ENCODE results near the gene GRAP.

DNA sequence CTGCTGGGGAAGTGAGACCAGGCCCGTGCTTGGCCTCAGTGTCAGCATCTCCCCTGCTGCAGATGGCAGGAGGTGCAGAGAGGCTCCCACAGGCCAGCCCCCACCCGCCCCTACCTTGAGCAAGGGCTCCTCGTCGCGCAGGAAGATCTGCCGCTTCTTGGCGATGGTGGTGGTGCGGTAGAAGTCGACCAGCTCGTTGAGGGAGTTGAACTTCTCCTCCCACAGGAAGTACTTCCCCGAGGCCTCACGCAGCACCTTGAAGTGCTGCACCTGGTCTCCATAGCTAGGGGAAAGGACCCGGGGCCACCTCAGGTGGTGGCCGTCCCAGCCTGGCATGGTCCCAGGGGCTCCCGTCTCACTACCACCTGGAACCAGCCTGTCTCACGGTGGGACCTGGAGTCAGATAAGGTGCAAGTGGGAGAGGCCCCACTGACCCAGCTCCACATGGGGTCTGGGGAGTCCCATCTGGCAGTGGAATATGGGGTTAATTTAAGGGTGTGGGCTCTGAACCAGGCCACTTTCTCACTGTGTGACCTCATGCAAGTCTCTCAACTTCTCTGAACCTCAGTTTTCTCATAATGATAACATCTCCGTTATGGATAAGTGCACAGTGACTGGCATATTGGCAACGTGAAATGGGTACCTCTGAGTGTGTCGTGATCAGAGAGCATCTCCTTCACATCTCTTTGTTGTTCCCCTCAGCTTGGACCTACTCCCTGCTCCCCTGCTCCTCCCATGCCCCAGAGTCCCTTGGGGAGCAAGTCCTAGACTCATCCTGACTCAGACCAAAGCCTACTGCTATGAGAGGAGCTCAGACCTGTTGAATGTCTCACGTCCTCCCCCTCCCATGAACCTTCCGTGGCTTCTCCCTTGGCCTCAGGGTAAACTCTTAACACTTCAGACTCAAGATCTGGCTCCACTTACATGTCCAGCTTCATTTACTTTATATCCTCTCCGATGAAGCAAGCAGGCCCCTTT is 22.4 kb downstream of the GRAP start:
- TF ChIP-seq, protein P1, sequence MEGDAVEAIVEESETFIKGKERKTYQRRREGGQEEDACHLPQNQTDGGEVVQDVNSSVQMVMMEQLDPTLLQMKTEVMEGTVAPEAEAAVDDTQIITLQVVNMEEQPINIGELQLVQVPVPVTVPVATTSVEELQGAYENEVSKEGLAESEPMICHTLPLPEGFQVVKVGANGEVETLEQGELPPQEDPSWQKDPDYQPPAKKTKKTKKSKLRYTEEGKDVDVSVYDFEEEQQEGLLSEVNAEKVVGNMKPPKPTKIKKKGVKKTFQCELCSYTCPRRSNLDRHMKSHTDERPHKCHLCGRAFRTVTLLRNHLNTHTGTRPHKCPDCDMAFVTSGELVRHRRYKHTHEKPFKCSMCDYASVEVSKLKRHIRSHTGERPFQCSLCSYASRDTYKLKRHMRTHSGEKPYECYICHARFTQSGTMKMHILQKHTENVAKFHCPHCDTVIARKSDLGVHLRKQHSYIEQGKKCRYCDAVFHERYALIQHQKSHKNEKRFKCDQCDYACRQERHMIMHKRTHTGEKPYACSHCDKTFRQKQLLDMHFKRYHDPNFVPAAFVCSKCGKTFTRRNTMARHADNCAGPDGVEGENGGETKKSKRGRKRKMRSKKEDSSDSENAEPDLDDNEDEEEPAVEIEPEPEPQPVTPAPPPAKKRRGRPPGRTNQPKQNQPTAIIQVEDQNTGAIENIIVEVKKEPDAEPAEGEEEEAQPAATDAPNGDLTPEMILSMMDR (IDR thresholded peaks at IDR 0.05; ENCODE audit: low read depth, low read length) = no peak
- TF ChIP-seq, protein P2, sequence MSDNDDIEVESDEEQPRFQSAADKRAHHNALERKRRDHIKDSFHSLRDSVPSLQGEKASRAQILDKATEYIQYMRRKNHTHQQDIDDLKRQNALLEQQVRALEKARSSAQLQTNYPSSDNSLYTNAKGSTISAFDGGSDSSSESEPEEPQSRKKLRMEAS (IDR thresholded peaks at IDR 0.05; ENCODE audit: low read depth, low read length) = no peak
